A549 (cell line): ENCODE results near the gene EXOC2.

Source experiments
- CBX2 ChIP-seq: fragments of 200-600 bp; sonication (generic); IDR thresholded peaks from 2 replicates; pipeline ENCODE4 v1.6.1; 2016; ENCODE audit warnings: low read depth, mild to moderate bottlenecking, borderline replicate concordance
- JUNB ChIP-seq: fragments of >200 bp; sonication (Bioruptor Twin); formaldehyde crosslinking; IDR thresholded peaks from 2 replicates; pipeline ENCODE4 v1.6.1; 2016
- TF ChIP-seq, protein P1 (sequence below): fragments of >200 bp; sonication (Bioruptor Twin); formaldehyde crosslinking; IDR thresholded peaks from 3 replicates; pipeline ENCODE4 v1.5.1; 2016

DNA sequence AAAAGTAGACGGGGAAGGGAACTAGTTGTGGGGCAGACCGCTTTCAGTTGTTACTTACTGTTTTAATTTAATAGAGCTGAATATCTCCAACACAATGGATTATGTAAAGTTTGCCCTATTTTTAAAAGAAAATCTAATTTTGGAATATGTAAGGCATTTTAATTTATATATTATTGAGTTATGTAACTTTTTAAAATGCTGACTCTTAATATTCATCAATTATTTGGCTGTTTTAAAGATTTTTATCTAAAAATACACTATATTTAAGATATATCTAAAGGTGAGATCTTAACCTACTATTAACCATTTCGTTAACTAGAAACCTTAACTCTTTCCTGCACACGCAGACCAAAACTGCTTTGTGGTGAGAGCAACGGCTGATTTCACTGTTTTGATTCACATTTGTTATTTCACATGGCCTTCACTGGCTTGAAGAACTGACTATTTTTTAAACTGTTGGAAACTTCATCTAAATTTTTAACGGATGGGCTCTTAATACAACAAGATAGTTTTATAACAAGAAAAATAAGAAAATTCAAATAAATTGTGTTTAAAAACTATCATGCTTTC is 123.9 kb downstream of the EXOC2 start:
- TF ChIP-seq, protein P1, sequence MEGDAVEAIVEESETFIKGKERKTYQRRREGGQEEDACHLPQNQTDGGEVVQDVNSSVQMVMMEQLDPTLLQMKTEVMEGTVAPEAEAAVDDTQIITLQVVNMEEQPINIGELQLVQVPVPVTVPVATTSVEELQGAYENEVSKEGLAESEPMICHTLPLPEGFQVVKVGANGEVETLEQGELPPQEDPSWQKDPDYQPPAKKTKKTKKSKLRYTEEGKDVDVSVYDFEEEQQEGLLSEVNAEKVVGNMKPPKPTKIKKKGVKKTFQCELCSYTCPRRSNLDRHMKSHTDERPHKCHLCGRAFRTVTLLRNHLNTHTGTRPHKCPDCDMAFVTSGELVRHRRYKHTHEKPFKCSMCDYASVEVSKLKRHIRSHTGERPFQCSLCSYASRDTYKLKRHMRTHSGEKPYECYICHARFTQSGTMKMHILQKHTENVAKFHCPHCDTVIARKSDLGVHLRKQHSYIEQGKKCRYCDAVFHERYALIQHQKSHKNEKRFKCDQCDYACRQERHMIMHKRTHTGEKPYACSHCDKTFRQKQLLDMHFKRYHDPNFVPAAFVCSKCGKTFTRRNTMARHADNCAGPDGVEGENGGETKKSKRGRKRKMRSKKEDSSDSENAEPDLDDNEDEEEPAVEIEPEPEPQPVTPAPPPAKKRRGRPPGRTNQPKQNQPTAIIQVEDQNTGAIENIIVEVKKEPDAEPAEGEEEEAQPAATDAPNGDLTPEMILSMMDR = no peak
- TF ChIP-seq JUNB (no peak), CBX2 (no peak)
